ENCODE data around the gene ZNF385A.
A peak's percentile ranks its signal among the peaks of the same experiment; 100 is the strongest.

Gene ZNF385A, protein sequence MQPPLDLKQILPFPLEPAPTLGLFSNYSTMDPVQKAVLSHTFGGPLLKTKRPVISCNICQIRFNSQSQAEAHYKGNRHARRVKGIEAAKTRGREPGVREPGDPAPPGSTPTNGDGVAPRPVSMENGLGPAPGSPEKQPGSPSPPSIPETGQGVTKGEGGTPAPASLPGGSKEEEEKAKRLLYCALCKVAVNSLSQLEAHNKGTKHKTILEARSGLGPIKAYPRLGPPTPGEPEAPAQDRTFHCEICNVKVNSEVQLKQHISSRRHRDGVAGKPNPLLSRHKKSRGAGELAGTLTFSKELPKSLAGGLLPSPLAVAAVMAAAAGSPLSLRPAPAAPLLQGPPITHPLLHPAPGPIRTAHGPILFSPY
- 4.8 to 114 (median 14.4) reads per million in 17 experiments for total RNA-seq

DNA sequence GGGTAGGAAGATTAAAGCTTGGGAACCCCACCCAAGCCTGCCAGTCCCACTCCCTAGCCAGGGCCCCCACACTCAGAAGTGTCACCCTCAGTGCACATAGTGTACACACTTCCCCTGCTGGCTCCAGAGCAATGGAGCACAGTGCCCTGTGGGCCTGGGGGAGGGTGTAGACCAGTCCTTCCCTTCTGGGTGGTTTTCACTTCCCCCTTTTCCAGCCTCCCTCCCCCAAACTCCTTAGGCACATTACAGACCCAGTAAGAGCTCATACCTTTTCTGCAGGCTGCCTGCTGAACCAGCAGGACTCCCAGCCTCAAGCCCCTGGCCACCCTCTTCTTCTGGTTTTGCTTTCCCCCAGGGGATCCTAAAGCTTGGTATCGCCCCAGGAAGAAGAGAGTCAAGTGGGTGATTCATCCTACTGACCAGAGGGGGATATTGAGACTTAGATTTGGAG, at the start of gene ZNF385A:
TSS of gene ZNF385A (minus strand) at position 143 of the 451 bp plus-strand sequence. CDS start 219 bp downstream, outside the sequence.
- DNase-seq = peak; percentile 89 to 96 (median 94)

DNA sequence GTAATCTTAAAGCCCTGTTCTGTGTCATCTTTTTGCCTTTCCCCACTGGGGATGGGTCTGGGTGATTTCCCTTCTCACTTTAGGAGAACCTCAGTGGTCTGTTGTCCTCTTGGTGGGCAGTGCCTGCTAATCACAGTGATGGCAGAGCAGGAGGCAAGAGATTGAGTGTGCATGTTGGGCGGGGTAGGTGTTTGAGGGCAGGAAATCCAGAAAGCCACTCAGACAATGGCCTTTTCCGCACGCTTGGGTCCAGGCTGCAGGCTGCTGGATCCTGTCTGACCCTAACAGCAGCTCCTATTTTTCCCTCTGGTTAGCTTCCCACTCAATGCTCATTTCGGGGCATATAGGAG, 48.3 kb upstream of the ZNF385A start:
- no peak for DNase-seq

DNA sequence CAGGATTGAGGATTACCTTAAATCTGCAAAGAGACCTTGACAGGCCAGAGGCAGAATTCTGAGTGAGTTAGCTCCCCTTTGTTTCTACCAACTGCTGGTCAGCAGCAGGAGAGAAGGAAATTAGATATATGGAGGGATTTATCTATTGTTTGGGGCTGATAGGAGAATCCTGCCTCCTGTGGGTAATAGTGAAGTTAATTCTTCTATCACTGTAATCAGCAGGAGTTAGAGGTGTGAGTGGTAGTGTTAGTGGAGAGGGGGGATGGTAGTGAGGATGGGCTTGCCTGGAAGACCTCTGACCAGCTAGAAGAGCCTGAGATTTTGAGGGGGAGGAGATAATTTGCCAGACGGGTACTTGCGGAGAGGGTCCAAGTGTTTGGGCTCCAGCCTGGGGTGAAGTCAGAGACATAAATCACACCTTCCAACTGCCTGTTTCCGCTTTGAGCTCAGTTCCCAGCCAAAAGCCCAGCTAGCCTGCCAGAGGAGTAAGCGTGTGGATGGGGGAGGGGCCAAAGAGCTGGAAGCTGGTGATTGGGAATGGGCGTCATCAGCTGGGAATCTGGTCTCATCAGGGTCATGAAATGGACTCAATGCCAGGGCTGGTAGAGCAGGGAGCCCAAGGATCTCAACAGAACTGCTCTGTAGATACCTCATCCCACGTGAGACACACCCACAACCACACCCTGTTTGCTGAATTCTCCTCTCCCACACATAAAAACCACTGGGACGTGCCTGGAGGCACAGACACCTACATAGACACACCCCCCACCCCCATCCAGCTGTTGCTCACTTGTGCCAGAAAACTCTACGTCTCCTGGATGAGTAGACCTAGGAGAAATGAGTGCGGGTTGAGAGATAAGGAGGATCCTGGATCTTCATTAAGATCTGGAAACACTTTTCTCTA, 47.6 kb upstream of the ZNF385A start:
- DNase-seq = peak in 2 of 4 experiments; percentile 34 to 36

DNA sequence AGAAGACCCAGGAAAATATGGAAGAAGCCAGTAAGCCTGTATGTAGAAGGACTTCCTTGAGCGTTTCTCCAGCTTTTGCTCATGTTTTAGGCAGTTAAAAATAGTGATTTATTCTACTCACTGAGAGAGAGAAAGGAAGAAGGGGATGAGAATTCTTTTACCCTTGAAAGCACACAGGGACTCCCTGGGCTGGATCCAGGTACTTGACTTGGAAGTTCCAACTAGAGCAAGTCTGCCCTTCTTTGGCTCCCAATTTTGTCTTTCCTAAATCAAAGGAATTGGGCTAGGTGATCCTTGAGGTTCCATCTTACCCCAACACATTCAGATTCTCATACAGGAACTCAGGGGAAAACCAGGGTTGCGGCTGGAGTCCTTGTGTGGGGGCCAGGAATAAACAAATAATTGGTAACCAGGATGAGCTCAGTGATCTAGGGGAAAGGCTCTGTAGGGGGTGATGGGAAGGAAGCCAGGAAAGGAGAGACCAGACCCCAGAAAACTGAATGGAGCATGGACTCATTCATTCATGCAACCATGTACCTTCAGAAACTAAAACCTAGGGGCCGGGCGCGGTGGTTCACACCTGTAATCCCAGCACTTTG, 46.0 kb upstream of the ZNF385A start:
- DNase-seq = peak in 2 of 4 experiments; percentile 26 to 40

DNA sequence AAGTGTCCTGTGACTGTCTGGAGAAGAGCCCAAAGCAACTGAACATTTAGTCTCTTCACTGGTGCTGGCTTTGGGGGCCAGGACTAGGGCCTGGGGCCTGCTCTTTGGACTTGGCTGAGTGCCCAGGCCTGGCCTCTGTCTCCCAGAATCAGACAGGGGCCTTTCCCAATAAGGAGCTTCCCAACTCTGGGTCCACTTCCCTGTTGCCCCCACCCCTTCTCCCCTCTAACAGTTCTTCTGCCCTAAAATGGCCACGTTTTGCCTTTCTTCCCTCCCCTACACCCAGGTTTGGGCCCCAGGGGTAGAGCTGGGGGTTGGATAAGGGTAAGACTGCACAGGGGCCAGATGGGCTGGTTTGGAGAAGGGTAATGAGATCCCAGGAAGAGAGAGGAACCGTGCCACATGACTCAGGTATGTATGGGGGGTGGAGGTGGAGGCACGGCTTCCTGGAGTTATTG, 44.5 kb upstream of the ZNF385A start:
- DNase-seq = no peak

DNA sequence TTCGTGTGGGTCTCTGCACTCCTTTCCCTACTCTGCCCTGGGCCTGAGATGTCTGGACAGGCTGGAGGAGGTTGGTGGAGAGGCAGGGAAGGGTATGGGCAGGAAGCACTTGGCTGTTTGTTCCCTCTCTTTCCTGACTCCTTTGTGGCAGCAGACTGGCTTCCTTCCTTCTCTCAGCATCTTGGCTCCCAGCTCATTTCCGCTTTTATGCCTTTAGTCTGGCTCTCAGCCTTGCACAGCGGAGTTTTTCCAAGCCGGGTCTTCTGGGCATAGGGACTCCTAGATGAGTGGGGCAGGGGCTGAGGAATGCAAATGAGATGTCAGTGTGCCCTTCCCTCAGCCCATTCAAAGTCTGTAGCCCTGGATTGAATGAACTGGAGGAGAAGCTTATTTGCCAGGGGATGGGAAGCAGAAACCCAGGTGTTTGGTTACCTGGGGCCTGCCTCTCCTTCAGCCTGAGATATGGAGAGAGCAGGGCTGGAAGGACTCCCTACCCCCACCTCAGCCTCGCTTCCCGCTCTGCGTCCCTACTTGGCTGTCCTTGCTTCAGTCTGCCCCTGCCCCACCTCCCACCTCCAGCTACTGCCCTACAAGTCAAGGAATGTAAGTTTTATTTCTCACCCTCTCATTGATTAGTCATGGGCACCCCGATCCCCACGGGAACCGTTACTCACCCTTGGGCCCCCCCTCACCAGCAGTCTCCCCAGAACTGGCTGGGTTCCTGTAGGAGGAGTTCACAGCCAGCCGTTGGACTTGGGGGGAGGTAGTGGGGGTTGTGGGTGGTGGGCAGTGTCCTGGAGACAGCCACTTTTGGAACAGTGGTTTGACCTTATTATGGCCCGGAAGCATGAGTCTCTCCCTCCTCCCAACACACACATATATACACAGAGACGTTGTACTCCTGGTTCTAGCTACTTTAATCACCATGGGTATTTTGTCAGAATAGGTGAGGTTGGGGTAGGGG, 43.8 kb upstream of the ZNF385A start:
- DNase-seq = peak; percentile 72 to 86 (median 79)

DNA sequence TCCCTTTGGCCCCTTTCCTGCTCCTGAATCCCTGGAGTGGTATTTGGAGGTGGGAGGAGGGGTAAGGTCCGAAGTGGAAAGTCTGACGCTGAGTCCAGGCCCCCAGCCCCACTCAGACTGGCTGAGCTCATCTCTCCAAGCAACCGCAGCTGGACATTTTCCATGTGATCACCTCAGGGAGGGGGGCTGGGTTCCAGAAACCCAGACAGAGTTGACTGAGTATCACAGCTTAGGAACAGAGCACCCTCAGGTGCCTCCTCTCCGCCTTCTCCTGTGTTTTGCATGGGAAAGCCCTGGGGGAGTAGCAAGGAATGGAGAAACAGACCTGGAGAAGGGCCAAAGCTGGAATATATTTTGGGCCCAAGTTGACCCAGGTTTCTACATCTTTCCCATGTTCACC, 42.6 kb upstream of the ZNF385A start:
- no peak for DNase-seq

DNA sequence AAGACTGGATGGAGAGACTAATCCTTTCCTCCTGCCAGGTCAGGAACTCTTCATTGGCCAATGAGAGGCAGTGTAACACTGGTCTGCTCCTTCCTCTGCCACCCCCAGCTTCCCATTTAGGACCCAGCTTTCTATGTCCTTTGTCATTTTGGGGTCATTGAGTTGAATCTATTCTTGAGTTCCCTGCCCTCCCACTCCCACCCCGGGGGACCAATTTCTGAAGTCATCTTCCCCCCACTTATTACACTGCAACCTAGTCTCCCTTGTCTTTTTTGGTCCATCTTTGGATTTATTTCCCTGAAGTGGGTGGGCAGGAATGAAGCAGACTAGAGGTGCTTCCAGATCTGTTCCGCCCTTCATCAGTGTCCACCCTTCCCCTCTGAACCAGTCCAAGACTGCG, 42.2 kb upstream of the ZNF385A start:
- DNase-seq = peak in 2 of 4 experiments; percentile 40 to 43

DNA sequence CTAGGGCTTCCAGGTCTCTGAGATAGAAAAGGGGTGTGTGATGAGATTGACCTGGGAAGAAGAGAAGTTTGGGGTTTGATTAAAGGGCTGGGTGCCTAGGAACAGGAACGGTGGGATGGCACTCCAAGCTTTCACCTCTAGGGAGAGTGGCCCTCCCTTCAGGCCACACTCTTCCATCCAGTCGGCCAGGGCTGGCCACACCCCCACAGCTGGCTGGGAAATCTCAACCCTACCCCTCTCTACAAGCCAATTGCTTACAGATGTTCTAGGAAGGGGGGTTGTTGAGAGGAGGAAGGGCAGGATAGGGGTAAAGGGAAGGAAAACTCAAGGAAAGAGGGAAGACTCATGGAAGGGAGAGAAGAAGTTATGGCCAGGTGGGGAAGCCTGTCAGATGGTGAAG, 41.2 kb upstream of the ZNF385A start:
- DNase-seq = no peak

DNA sequence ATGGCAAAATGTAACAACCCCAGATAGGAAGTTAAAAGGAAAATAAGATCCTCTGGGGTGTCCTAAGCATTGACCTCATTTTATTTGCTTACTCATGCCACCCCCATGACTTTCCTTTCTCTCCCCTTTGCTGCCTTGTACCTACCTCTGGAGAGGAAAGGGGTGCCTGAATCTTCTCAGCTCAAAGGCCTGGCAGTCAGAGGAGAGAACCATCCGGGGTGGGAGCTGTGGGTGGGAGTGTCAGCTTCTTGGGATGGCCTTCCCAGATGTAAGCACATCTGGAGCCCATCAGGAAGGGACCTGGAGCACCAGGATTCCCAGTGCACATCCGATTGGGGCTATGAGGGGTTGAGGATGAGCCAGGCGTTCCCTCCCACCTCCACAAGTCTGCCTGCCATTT, 39.7 kb upstream of the ZNF385A start:
- DNase-seq = peak in 3 of 4 experiments; percentile 35 to 65 (median 53)

DNA sequence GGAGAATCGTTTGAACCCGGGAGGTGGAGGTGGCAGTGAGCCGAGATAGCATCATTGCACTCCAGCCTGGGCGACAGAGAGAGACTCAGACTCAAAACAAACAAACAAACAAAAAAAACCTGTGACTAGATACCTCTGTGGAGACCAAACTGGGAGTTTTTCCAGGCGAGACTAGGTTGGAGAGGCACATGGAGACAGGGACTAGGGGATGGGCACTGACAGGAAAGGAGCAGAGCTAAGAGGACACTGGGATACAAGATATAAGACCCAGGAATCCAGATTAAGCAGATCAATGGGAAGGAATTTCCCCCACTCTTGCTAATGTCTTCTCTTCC, 39.2 kb upstream of the ZNF385A start:
- DNase-seq = no peak

DNA sequence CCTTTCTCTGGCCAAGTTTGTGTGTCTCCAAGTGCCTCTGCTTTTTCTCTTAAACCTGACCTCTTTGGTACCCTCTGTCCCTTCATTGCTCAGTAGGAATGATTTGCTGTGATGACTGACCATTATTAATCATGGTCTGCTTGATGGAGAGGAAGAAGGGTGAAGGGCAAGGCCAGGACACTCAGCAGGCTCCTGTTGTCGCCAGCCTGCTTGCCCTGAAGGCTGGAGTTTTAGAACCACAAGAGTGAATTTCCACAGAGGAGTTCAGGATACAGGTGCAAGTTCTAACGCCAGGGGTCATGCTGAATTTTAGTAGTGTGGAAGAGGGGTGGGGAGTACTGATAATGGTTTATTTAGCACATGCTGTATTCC, 37.3 kb upstream of the ZNF385A start:
- no peak for DNase-seq

DNA sequence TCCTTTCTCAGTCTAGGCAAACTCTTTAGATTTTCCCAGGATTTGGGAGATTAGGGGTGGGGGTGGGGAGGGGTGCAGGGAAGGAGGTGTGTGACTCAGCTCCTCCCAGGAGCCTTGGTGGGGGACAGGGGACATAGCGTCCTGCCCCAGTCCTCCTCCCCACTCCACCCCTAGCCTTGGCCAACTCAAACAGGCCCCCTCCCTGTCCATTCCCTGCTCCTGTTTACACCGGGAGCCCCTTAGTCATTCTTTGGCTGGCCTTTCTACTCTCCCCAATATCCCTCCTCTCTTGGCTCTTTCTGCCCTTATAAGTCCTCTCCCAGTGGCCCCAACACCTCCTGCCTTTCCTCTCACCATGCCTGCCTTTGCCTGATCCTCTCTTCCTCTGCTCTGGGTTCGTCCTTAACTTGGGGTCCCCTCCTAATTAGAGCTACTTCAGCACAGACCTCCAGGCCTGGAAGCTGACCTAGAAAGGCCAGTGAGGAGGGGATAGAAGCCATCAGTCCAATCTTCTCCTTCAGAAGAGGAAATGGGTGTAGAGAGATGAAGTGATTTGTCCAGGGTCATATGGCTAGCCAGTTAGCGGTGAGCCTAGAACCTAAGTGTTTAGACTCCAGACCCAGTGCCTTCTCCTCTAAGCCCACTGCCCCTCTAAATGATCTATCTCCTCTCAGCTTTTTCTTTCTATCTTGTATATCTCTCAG, 36.8 kb upstream of the ZNF385A start:
- DNase-seq = peak in 2 of 4 experiments; percentile 26 to 31

DNA sequence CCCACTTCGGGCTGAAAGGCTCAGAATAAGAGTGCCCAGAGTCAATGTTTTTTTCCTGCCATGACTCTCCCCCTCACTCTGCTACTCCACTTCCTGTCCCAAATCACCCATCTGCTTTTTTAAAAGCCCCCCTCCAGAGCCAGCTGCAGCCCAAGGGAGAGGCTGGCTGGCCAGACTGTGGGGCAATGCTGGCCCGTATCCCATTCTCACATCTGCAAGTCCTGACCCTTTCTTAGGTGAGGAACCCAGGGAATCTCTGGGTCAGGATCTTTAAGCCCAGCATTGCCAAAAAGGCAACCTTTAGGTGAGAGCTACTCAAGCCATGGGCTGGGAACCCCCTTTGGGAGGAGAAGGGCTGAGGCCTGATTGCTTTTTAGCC, 36.2 kb upstream of the ZNF385A start:
- no peak for DNase-seq

DNA sequence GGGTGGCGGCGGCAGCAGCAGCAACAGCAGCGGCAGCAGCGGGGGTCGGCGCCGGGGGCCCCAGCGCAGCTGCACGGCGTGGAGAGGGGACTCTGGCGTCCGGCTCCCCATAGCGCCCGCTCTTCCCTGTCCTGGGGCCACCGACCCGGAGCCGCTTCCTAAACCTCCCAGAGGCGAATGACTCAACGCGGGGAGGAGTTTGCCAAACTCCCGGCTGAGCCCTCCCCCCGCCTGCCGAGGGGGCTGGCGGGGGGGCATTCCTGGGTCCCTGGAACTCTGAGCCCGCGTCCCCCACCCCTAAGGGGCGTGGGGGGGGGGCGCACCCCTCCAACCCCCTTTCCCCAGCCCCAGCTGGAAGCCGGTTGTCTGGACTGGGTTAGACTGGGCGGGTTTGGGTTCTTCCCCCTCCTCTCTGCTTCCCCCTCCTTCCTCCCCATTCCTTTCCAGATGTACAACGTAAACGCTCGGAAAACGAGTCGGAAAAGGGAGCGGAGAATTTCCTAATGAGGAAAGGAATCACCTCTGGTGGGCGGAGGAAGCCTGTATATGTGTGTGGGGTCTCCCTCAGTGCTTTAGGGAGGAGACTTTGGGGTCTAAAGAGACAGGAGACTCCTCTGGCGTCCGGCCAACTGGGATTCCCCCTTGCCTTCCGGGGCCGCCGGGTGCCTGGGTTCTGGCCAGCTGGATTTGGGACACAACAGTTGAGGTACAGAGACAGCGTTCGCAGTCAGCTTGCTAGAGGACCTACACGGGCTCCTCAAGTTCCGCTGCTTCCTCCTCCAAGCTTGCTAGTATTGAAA, 34.8 kb upstream of the ZNF385A start, which contains the start of gene ITGA5:
TSS of gene ITGA5 (minus strand) at position 179 of the 800 bp plus-strand sequence. CDS start at position 111, 68 bp downstream.
- peak in 3 of 4 experiments; percentile 70 to 87 (median 82) for DNase-seq

DNA sequence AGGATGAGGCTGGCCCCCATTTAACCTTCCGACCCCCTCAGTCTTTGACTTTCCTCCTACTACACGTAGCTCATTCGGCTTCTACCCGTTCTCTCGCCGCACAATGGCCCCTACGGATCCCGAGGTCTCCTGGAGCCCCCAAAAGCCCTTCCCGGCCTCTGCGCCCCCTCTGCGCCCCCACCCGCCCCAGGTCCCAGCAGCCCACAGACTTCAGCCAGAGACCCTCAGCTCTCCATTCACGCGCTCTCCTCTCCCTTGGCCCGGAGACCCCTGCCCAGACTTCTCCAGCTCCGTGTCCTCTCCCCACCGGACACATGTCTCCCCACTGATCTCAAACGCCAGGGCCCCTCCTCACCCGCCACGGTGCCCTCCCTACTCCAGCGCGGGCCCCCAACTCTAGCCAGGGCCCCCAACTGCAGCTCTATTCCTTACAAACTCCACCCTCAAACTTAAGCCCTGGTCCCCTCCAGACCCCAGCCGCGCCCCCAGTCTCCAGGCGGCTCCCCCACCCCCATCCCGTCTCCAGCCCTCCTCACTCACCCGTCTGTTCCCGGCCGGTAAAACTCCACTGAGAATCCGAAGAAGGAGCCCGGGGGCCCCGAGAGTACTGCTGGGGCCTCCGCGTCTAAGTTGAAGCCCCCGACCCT, 34.0 kb upstream of the ZNF385A start:
- peak in 1 of 4 experiments; percentile 20 for DNase-seq

DNA sequence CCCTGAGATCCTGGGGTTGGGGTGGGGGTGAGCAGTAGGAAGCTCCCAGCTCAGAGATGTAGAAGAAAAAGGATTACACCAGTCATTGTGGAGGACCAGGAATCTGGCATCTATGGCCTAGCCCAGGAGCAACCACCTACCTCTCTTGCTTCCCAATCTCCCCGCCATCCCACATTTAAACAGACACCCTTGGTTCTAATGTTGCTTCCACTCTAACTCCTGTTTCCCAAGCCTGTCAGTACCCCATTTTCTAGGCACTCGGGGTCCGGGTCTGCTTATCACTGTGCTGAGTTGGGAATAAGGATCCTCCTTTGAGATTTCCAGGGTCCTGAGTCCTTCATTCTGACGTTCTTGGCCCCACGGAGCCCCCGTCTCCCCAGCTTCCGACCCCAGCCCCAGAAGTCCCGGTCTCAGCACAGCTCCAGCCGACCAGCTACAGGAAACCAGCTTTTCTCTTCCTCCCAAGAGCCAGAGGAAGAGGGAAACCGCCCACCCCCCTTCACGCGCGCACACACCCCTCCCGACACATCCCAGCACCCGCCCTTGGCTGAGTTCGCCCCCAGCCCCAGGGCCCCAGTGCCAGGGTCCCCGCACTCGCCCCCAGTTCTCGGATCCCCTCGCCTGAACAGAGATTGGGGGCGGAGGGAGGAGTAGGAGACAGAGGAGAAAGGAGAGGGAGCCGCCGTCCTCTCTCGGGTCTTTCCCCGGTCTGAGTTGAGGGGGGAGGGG, 33.3 kb upstream of the ZNF385A start:
- DNase-seq = peak in 3 of 4 experiments; percentile 44 to 70 (median 55)

DNA sequence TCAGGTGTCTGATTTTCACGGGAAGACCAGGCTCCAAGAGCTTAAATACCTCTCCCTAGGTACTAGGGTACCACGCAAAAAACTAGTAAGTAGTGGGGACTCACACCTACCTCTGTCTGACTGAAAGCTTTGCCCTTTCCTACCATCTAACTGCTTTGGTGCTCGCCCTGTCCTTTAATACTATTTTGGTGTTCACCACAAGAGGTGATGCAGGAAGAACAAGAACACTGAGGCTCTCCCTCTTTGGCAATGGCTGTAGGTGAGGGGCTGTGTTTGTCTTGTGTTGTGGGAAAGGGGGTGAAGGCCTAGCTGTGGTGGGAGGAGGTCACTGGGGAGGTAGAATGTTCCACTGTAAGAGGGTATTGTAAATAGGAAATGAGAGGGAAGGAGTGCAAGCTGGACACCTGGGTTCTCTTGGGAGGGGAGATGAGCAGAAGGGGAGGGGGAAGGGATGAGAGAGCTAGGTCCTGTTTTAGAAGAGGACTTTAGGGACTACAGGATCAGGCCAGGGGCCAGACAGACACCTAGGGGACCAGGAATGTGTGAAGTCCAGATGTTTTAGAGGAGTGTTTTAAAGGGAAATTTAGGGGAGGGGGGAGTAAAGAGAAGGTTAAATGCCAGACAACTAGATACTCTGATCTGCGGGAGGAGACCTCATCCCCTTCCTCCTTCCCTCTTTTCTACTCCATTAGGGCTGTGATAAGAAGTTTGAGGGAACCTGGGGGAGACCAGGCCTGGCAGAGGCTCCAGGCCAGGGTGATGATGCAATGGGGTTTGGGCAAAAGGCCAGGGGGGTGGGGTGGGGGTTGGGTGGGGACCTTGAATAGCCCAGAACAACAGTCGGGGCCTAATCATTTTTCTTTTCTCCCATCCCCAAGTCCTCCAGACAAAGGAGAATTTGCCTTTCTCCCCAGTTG, 32.4 kb upstream of the ZNF385A start:
- peak in 1 of 4 experiments; percentile 27 for DNase-seq
